ENCODE measurements around the gene CNTN4.

GRCh38 chr3:3016226-3016625 lies 917.6 kb downstream of the CNTN4 start:
- TF ChIP-seq POLR2A (IDR thresholded peaks at IDR 0.05) (no peak), CTCF (IDR thresholded peaks at IDR 0.05) (no peak)
